22Rv1 (cell line): ENCODE data around the gene HECTD1.

Experiments
- ZFX ChIP-seq: fragments of 450-650 bp; IDR thresholded peaks from 2 replicates; pipeline ENCODE4 v1.6.1; 2017; ENCODE audit warnings: antibody characterized with exemption, borderline replicate concordance
- TF ChIP-seq, protein P1 (sequence below): fragments of 450-650 bp; IDR thresholded peaks from 2 replicates; pipeline ENCODE4 v1.5.1; 2017; ENCODE audit warnings: mild to moderate bottlenecking

DNA sequence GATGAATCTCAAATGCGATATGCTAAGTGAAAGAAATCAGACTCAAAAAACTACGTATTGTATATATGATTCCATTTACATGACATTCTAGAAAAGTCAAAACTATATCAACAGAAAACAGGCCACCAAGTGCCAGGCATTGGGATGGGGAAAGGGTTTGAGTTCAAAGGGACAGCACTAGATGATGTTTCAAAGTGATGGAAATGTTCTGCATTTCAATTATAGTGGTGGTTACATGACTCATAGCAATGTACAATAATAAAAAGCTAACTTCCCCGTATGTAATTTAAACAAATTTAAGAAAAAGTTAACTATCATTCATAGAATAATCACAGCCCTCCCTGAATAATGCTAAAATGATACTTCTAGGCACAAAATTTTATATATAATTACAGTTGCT, 13.5 kb downstream of the HECTD1 start:
- TF ChIP-seq, protein P1, sequence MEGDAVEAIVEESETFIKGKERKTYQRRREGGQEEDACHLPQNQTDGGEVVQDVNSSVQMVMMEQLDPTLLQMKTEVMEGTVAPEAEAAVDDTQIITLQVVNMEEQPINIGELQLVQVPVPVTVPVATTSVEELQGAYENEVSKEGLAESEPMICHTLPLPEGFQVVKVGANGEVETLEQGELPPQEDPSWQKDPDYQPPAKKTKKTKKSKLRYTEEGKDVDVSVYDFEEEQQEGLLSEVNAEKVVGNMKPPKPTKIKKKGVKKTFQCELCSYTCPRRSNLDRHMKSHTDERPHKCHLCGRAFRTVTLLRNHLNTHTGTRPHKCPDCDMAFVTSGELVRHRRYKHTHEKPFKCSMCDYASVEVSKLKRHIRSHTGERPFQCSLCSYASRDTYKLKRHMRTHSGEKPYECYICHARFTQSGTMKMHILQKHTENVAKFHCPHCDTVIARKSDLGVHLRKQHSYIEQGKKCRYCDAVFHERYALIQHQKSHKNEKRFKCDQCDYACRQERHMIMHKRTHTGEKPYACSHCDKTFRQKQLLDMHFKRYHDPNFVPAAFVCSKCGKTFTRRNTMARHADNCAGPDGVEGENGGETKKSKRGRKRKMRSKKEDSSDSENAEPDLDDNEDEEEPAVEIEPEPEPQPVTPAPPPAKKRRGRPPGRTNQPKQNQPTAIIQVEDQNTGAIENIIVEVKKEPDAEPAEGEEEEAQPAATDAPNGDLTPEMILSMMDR = no peak
- no peak for TF ChIP-seq ZFX
